ENCODE measurements around the gene ZFP3.
"Not testable (repeated sequence)": the region's sequence is repeated elsewhere in the genome, so short reads cannot be mapped to it uniquely, and the experiment has no call there.

The ZFP3 gene

DNA sequence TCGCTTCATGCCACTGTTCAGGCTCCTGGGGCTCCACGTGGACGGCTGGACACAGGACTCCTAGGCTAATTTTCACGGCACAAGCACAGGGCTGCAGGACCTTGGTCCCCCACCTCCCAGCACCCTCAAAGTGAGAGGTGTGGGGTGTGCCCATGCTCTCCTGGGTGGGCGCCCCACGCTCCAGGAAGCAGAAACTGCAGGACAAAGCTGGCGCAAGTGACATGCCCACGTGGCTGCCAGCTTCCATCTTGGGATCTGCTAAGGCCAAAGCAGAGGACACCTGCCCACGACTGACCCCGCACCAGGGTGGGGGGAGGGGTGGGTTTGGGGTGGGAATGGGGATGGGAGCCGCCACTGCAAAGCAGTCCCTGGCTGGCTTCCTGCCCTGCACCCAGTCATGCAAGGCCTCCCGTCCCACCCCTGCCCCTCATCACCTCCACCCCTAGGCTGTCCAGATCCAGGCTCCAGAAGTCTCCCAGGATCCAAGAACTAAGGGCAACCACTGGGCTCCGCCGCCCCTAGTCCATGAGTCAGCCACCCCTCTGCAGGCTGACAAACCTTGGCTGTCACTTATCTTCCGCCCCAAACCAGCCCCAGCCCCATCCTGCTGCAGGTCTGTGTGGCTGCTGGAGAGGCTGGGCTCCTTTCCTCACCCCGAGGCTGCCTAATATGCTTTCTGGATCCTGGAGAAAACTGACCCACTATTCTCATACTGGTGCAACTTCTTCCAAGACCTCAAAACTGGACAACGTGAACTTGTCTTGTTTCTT, 48.6 kb downstream of the ZFP3 start:
- no peak for DNase-seq

DNA sequence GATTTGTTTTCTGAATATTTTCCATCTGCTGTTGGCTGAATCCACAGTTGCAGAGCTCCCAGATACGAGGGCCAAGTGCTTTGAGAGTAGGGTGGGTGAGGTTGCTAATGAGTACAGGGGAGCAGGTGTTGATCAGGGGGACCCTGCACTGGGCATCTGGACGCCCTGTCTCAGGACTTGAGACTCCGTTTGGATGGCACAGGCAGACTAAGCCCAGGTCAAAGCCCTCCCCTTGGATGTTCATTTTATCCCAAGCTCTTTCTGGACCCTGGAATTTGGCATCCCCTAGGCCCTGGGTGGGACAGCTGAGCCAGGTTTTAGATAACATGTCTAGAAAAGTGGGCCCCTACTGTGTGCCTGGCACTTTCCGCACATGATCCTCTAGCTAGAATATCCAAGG, 49.6 kb downstream of the ZFP3 start:
- DNase-seq = no peak

DNA sequence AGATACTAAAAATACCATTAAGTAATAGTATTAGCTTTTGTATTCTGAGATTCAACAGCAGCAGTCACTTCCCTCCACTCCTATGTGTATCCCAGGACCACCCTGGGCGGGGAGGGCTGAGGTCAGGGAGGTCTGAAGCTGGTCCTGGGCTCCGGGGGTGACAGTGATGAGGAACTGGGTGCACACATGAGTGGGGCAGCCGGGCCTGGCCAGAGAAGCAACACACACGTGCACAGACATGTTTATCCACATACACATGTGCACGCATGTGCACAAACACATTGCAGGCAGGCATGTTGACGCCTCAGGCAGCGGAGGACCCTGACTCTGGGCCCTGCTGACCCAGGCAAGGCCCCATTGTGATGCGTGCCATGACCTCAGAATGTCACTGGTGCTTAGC, 50.1 kb downstream of the ZFP3 start:
- not testable (repeated sequence) for DNase-seq

DNA sequence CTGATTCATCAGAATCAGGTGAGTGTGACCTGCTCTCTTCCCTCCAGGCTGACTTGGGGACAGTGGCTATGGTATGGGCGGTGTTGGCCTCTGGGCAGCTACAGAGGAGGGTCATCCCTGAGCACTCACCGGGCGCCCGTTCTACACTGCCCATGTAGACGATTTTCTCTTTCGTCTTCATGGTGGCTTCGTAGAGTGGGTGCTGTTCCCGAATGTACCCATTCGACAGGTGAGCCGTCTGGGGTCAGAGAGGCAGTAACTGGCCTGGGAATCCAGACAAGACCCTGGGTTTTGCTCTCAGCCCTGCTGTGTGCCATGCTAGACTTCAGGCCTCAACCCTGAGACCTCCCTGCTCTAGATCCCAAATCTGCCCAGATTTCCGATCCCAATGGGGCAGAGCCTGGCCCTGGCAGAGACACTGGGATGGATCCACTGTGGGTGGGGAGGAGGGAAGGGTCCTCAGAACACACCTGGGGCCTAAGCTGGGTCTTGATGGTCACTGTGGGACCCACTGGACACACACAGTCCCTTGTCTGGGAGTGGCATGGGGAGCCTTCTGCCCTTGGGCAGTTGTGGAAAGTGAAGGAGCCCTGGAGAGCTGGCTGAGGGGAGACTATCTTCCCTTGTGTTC, 50.8 kb downstream of the ZFP3 start:
- no peak for DNase-seq

DNA sequence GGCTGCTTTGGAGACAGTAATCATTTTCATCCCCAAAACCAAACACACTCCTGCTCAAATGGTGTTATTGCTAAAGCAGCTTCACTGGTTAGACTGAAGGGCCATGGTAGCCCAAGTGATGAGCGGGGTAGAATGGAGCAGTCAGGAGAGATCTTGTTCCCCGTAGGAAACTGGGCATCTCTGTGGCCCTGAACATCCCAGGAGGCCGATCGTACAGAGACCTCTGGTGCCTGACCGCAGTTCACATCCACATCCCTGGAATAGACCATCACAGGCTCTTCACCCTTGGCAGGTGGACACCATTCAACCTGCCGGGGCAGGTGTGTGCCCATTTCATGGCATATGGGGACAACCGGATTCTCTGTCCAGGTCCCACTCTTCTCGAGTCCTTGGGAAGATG, 51.5 kb downstream of the ZFP3 start:
- not testable (repeated sequence) for DNase-seq

DNA sequence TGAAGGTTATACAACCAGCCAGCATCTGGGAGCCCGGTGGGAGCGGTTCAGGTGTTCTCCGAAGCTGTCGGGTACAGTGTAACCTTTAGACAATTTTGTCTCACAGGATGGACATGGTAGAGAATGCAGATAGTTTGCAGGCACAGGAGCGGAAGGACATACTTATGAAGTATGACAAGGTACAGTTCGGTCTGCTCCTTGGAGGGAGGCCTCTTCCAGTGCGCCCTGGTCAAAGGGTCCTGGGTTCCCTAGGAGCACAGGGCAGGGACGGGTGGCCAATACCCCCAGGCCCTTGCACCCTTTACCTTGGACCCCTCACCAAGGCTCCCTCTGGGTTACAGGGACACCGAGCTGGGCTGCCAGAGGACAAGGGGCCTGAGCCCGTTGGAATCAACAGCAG, 52.0 kb downstream of the ZFP3 start:
- DNase-seq = not testable (repeated sequence)

DNA sequence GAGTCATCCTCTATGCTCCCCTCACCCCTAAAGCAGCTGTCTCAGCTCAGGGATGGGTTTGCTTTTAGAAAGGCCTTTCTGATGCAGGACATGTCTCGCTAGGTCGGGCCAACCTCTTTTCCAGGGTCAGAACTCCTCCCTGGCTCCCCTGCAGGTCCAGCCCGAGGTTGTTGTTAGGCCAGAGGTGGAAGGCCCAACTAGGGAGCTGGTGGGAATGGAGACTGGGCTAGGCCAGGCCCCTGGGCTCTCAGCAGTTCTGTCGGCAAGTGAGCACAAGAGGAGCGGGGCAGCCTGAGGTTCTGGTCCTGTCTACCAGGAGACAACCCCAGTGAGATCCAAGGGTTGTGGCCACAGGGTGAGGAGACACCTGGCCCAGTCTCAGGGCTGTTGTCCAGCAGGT, 52.4 kb downstream of the ZFP3 start:
- DNase-seq = not testable (repeated sequence)

DNA sequence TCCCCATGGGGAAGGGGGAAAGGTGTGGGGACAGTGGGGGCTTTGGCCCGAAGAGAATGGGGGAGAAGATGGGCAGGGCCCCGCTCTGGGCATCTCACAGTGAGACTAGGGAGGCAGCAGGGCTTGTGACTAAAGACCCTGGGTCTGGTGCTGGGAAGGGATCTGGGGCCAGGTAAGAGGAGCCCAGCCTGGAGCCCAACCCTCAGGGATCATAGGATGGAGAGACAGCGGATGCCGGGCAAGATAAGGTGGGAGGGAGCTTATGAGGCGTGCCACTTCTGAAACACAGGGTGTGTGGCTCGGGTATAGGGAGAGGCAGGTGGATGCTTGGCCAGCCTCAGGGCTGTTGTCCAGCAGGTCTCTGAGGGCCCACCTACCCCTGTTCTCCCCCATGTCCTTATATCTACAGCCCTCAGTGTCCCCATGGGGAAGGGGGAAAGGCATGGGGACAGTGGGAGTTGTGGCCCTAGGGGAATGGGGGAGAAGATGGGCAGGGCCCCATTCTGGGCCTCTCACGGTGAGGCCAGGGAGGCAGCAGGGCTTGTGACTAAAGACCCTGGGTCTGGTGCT, 53.0 kb downstream of the ZFP3 start:
- DNase-seq = no peak

DNA sequence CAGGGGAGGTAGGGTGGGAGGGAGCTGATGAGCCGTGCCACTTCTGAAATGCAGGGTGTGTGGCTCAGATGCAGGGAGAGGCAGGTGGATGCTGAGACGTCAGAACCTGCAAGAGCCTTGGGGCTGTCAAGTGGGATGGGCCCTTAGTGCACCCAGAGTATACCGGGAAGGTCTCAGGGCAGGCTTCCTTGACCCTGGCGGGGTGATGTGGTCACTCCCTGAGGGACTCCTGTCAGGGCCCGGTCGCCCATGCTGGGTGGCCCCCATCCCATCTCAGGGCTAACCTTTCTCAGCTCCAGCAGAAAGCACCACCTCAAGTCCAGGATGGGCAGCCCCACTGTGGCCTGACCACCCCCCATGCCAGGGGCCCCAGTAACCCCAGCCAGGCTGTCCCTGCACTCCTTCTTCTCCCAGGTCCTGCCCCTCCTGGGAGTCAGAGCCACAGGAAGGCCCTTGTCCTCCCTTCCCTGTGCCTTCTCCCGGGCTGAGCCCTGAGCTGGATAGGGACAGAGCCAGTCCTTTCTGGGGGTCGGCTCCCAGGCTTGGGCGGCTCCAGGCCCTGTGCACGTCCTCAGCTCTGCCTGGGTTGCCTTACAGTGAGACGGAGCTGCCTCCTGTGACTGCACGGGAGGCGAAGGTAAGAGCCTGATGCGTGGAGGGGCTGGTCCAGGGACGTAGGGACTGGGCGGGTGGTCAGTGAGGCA, 53.7 kb downstream of the ZFP3 start:
- not testable (repeated sequence) for DNase-seq

DNA sequence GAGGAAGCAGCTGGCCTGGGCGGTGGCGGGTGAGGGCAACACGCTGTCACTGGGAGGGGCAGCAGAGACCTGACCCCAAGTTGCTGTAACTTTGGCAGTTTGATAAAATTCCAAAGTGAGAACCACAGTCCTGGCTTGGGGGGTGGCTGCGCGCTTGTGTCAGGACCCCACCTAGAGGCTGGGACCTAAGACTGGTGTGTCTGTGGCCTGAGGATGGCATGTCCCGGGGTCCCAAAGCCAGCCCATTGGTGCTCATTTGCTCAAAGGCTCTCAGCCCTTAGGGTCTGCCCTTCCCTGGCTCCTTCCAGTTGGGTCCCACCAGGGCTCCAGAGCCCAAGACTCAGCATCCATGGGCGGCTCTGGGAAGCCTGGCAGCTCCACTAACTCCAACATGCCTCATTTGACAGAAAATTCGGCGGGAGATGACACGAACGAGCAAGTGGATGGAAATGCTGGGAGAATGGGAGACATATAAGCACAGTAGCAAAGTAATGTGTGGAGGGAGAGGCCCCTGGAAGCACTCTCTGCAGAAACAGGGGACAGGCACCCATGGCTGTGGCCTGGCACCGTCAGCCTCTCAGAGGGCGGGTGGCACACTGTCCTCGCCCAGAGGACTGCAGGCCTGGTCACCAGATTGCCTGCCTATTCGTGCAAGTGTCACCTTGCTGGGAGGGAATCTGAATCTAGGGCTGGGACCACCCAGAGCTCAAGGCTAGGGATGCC, 54.4 kb downstream of the ZFP3 start:
- DNase-seq = not testable (repeated sequence)

DNA sequence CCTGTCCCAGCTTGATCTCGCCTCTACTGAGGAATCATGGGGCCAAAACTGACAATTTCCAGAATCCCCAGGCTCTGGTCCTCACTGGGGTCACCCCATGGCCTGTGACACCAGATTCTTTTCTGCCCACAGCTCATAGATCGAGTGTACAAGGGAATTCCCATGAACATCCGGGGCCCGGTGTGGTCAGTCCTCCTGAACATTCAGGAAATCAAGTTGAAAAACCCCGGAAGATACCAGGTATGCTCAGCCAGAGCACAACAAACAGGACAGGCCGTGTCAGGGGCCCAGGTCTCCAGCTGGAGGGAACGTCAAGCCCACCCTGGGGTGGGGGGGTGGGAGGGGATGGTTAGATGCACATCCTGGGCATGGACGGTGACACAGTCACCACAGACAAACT, 55.0 kb downstream of the ZFP3 start:
- no peak for DNase-seq

DNA sequence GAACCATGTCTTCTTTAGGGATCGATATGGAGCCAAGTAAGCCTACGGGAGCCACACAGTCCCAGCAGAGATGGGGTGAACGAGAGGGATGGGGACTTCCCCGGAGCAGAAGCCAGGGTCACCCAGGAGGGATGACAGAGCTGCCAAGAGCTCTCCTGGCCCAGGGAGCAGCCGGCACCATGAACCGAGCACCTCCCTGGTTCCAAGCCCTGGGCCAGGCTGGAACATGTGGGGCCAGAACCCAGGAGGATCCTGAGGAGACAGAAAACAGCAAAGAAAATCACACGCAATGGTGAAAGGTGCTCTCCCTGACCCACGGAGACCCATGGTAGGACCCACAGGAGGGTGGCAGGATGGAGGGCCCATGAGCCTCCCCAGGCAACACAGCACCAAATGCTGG, 55.7 kb downstream of the ZFP3 start:
- DNase-seq = not testable (repeated sequence)

DNA sequence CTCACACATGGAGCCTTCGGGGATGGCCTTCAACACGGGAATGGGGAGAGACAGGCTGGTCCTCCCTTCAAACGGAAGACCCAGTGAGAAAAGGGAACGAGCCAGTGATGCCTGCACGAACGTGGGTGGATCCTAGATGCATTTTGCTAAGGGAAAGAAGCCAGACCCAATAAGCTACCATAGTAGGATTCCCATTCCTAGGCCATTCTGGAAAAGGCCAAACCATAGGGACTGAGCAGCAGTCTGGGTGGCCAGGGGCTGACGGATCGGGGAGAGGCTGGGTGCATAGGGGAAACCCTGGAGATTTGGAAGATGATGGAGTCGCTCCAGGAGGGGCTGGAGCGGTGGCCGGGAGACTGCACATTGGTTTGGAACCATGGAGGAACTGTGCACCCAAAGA, 56.3 kb downstream of the ZFP3 start:
- DNase-seq = not testable (repeated sequence)

DNA sequence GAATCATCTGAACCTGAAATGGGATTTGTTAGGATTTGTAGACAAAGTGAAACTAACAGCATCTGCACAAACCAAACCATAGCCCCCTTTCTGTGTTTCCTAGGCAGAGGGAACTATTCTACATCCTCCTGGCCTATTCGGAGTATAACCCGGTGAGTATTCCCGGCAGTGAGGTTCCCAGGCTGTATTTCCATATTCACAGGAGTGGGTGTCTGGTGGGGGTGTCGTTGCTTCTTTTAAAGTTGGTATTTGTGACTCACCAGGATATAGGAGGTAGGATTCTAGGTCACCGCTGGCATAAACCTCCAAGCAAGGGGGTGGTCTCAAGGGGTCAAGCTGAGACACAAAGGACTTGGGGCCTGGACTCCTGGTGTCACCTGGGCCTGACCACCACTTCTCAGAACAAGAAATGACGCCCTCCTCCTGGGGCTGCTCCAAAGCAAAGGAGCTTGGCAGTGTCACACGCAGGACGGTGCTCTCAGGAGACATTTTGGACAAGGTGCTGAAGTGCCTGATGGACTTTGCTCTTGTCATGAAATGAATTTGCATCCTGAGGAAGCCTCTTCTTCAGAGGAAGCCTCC, 57.0 kb downstream of the ZFP3 start:
- not testable (repeated sequence) for DNase-seq

DNA sequence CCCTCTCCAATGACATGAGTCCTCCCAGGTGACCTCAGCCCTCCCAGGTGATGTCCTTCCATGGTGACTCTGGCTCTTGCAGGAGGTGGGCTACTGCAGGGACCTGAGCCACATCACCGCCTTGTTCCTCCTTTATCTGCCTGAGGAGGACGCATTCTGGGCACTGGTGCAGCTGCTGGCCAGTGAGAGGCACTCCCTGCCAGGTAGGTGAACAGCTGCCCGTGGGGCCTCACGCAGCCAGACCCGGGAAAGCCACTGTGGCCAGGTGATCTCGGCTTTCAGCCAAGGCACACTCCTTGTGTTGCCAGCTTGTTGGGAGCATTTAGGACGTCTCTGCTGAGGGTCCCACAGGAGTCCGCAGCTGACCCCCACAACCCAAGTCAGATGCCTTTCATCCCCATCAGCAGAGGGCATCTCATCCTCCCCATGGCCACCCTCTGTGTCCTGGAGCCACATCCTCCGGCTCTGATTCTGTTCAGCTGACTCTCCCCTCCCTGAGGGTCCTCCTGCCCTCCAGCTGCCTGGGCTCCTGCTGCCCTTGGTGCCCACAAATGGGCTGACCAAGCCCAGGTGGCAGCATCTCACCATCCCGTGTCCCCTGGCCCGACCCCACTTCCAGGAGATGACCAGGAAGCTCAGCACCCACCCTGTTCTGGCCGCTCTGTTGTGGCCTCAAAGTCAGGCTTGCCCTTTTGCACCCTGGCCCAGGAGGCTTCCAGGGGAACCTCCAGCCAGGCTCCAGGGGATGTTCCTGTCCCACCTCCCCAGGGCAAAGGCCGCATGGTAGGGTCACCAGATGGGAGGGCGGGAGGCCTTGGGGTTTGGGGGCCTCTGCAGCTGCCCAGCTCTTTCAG, 57.7 kb downstream of the ZFP3 start:
- DNase-seq = no peak

DNA sequence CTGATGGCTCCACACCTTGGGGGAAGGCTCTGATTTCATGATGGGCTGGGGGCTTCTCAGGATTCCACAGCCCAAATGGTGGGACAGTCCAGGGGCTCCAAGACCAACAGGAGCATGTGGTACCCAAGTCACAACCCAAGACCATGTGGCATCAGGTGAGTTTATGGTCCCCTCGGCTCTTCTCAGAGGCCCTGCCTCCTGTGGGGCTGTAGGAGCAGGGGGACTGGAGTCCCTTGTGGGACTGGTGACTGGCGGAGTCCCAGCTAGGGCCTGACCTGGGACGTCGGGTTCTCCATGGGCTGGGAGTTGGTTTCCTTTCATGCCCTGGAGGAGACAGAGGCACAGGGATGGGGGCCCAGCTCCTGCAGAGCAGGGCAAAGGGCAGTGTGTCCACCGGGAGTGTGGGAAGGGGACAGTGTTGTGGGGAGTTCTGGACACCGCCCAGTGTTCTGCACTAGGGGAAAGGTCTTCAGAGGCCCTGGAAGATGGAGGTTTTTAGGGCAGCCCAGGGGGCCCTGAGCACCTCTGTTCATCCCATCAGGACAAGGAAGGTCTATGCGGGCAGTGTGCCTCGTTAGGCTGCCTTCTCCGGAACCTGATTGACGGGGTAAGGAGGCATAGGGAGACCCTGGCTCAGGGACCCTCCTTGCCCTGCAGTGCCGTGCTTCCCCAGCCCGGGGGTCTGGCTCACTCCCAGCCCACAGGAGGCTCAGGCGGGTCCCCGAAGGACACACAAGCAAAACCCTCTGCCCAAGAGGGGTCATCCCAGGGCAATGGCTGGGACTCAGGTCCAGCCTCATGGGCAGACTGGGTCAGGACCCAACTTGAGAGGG, 58.5 kb downstream of the ZFP3 start:
- not testable (repeated sequence) for DNase-seq

DNA sequence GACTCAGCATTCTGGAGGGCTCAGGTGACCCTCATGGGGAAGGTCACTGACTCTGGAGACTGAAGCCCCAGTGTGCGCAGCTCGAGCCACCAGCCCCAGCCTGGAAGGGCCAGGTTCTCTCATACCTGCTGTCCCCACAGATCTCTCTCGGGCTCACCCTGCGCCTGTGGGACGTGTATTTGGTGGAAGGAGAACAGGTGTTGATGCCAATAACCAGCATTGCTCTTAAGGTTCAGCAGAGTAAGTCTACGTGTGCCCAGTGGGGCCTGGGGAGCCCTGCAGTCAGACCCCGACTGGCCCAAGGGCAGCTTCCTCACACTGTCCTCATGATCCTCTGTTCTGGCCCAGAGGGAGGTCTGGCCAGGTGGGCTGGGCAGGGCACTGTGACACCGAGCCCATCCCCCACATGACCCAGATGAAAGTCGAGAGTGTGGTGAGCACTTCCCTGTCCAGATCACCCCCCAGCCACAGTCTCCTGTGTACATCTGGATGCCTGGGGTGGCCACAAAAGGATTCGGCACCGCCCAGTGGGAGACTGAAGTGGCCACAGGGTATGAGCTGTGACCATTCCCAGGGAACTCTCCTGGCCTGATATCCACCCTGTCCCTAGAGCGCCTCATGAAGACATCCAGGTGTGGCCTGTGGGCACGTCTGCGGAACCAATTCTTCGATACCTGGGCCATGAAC, 59.4 kb downstream of the ZFP3 start:
- not testable (repeated sequence) for DNase-seq

DNA sequence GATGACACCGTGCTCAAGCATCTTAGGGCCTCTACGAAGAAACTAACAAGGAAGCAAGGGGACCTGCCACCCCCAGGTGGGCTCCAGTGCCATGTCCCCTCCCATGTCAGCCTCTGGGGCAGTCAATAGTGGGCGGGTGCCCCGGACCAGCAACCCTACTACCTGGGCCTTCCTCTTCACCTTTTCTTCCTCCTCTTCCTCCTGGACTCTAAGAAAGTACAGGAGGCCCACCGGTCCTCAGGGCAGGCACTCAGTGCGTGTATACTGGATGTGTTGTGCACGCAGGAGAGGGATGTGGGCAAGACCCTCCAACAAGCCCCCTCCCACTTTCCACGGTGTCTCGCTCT, 59.9 kb downstream of the ZFP3 start:
- not testable (repeated sequence) for DNase-seq

DNA sequence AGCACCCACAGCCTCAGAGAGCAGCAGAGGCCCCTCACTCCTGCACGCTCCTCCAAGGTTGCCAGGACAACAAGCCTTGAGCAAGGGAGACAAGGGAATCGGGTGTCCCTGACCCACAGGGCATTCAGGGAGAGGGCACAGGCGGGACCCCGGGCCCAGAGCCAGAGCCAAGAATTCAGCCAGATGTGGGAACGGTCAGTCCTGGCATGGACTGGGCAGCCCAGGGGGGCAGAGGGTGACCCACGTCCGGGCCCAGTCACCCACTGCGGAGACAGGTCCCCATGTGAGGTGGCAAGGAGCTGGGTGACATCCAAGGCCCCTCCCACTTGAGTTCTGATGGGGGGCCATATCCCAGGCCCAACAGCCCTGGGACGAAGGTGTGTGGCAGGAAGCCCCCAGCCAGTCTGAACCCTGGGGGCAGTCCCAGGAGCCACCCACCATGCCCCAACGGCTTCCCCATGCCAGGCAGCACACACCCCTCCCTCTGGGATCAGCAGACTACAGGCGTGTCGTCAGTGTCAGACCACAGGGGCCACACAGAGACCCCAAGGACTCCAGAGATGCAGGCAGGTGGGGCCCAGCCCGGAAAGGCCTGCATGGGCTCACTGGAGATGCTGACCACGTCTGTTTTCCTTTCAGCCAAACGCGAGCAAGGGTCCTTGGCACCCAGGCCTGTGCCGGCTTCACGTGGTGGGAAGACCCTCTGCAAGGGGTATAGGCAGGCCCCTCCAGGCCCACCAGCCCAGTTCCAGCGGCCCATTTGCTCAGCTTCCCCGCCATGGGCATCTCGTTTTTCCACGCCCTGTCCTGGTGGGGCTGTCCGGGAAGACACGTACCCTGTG, 60.6 kb downstream of the ZFP3 start:
- no peak for DNase-seq

All from NCI-H187 (cell line).